HEK293 (cell line): ENCODE measurements around the gene DIO3.

Experiments
- CTCF ChIA-PET: fragments of 350-600 bp; formaldehyde crosslinking; extraction: SDS; loops from one replicate; lab custom pipeline; 2021; ENCODE audit warnings: antibody characterized with exemption; lab: Yijun Ruan, JAX
- POLR2A ChIA-PET: fragments of 300-600 bp; formaldehyde crosslinking; extraction: SDS; loops from one replicate; lab custom pipeline; 2020; ENCODE audit warnings: antibody characterized with exemption, inconsistent platforms; lab: Yijun Ruan, JAX
- H3K27ac ChIP-seq: fragments of 200-500 bp; sonication (Bioruptor generic); 2 replicates; pipeline ENCODE4 v1.5.1; 2014; ENCODE audit warnings: low read depth, low read length, control low read depth, inconsistent platforms; ENCODE audit errors: extremely low read depth
- H3K36me3 ChIP-seq, 2 experiments: fragments of 200-500 bp in 1 of 2; sonication (Bioruptor generic) in 1 of 2; 1 replicate in 1 of 2; 2 replicates in 1 of 2; pipeline ENCODE4 v1.5.1; 2014 to 2017; ENCODE audit warnings: inconsistent platforms in 2 of 2, low read length in 2 of 2; ENCODE audit not compliant: control insufficient read depth in 2 of 2, insufficient read depth in 1 of 2
- H3K4me1 ChIP-seq: fragments of 200-500 bp; sonication (Bioruptor generic); 2 replicates; pipeline ENCODE4 v1.5.1; 2014; ENCODE audit warnings: mild to moderate bottlenecking, low read length, inconsistent platforms; ENCODE audit not compliant: control insufficient read depth, insufficient read depth
- H3K4me3 ChIP-seq: 2 replicates; pipeline ENCODE4 v1.5.1; 2011; ENCODE audit warnings: low read depth, mild to moderate bottlenecking, control low read depth, low read length, moderate library complexity
- H3K9me3 ChIP-seq: fragments of 200-500 bp; sonication (Bioruptor generic); 2 replicates; pipeline ENCODE4 v1.5.1; 2014; ENCODE audit warnings: low read depth, low read length, inconsistent platforms; ENCODE audit not compliant: control insufficient read depth, insufficient read depth
- GLIS2 ChIP-seq: fragments of 450-650 bp; formaldehyde crosslinking; IDR thresholded peaks from 2 replicates; pipeline ENCODE4 v1.5.1; 2016; ENCODE audit warnings: missing biosample characterization, missing genetic modification characterization
- OSR2 ChIP-seq: fragments of 450-650 bp; formaldehyde crosslinking; IDR thresholded peaks from 2 replicates; pipeline ENCODE4 v1.5.1; 2016; ENCODE audit warnings: missing biosample characterization, missing genetic modification characterization
- SP2 ChIP-seq: fragments of 450-650 bp; formaldehyde crosslinking; IDR thresholded peaks from 2 replicates; pipeline ENCODE4 v1.5.1; 2016; ENCODE audit warnings: missing biosample characterization, missing genetic modification characterization
- ZBTB11 ChIP-seq: fragments of 450-650 bp; formaldehyde crosslinking; conservative IDR thresholded peaks from 2 replicates; pipeline ENCODE4 v1.5.1; 2016; ENCODE audit warnings: low read depth, missing biosample characterization, missing genetic modification characterization
- ZFHX2 ChIP-seq: fragments of 450-650 bp; formaldehyde crosslinking; conservative IDR thresholded peaks from 2 replicates; pipeline ENCODE4 v1.5.1; 2016; ENCODE audit warnings: missing biosample characterization, missing genetic modification characterization
- ZNF112 ChIP-seq: fragments of 450-650 bp; formaldehyde crosslinking; IDR thresholded peaks from 2 replicates; pipeline ENCODE4 v1.5.0; 2017; ENCODE audit warnings: missing biosample characterization, missing genetic modification characterization
- ZNF148 ChIP-seq: fragments of 450-650 bp; formaldehyde crosslinking; IDR thresholded peaks from 2 replicates; pipeline ENCODE4 v1.5.0; 2017; ENCODE audit warnings: missing biosample characterization, missing genetic modification characterization, borderline replicate concordance
- ZNF175 ChIP-seq: fragments of 450-650 bp; formaldehyde crosslinking; IDR thresholded peaks from 2 replicates; pipeline ENCODE4 v1.5.1; 2016; ENCODE audit warnings: missing biosample characterization, missing genetic modification characterization
- ZNF184 ChIP-seq: fragments of 450-650 bp; IDR thresholded peaks from 2 replicates; pipeline ENCODE4 v1.5.1; 2018; ENCODE audit warnings: missing biosample characterization, mild to moderate bottlenecking, missing genetic modification characterization
- ZNF211 ChIP-seq: fragments of 450-650 bp; formaldehyde crosslinking; IDR thresholded peaks from 2 replicates; pipeline ENCODE4 v1.5.1; 2016; ENCODE audit warnings: low read depth, missing biosample characterization, missing genetic modification characterization
- ZNF26 ChIP-seq: fragments of 450-650 bp; formaldehyde crosslinking; IDR thresholded peaks from 2 replicates; pipeline ENCODE4 v1.5.1; 2016; ENCODE audit warnings: missing biosample characterization, missing genetic modification characterization
- ZNF274 ChIP-seq, 2 experiments: fragments of 200-500 bp in 1 of 2; fragments of 450-650 bp in 1 of 2; sonication (Bioruptor generic) in 1 of 2; formaldehyde crosslinking in 1 of 2; IDR thresholded peaks; 2 replicates each; pipeline versions ENCODE4 v1.5.1 to v1.6.1; 2014 to 2016; ENCODE audit warnings: borderline replicate concordance in 1 of 2, inconsistent platforms in 1 of 2, low read length in 1 of 2, missing biosample characterization in 1 of 2, missing genetic modification characterization in 1 of 2
- ZNF335 ChIP-seq: fragments of 450-650 bp; formaldehyde crosslinking; conservative IDR thresholded peaks from 2 replicates; pipeline ENCODE4 v1.5.1; 2016; ENCODE audit warnings: missing biosample characterization, missing genetic modification characterization
- ZNF416 ChIP-seq: fragments of 450-650 bp; formaldehyde crosslinking; IDR thresholded peaks from 2 replicates; pipeline ENCODE4 v1.5.1; 2016; ENCODE audit warnings: missing biosample characterization, missing genetic modification characterization
- ZNF488 ChIP-seq: fragments of 450-650 bp; formaldehyde crosslinking; IDR thresholded peaks from 2 replicates; pipeline ENCODE4 v1.5.1; 2016; ENCODE audit warnings: missing biosample characterization, missing genetic modification characterization
- ZNF510 ChIP-seq: fragments of 450-650 bp; formaldehyde crosslinking; IDR thresholded peaks from 2 replicates; pipeline ENCODE4 v1.5.1; 2018; ENCODE audit warnings: mild to moderate bottlenecking, missing genetic modification characterization, missing biosample characterization; ENCODE audit not compliant: insufficient replicate concordance
- ZNF514 ChIP-seq: fragments of 450-650 bp; formaldehyde crosslinking; IDR thresholded peaks from 2 replicates; pipeline ENCODE4 v1.5.1; 2016; ENCODE audit warnings: missing biosample characterization, missing genetic modification characterization
- ZNF654 ChIP-seq: fragments of 450-650 bp; formaldehyde crosslinking; IDR thresholded peaks from 2 replicates; pipeline ENCODE4 v1.5.1; 2016; ENCODE audit warnings: low read depth, missing biosample characterization, missing genetic modification characterization
- ZNF837 ChIP-seq: fragments of 450-650 bp; formaldehyde crosslinking; IDR thresholded peaks from 2 replicates; pipeline ENCODE4 v1.5.1; 2016; ENCODE audit warnings: missing biosample characterization, missing genetic modification characterization
- TF ChIP-seq, protein P1 (sequence below): fragments of 450-650 bp; formaldehyde crosslinking; IDR thresholded peaks from 2 replicates; pipeline ENCODE4 v1.5.1; 2017; ENCODE audit warnings: missing biosample characterization, missing genetic modification characterization

DIO3 gene

DNA sequence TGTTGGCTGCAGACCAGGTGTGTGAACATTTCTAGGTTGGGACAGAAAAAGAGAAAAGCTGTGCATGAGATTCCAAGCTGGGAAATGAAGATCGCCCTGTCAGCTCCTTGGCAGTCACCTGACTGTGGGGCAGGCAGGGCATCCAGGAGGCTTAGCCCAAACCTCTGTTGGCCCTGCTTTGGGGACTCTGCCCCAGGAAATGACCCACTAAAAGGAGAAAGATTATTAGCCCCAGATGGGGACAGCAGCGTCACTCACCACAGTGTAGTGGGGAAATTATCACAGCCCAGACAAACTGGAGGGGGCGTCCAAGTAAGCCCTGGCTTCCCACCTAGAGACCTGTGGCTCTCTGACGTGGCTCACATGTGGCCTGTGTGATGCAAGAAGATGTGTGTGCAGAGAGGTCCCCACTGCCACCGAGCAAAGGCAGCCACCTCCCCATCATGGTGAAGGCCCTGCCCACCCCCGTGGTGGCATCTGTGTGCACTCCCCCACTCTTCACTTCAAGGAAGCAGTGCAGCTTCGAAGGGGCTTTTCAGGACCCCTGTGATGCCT lies 39.1 kb downstream of the DIO3 start:
- TF ChIP-seq ZNF184 (tag by site-specific recombination) (no peak), GLIS2 (tag by site-specific recombination) (no peak), ZNF488 (tag by site-specific recombination) (no peak), ZNF112 (no peak), ZNF175 (tag by site-specific recombination) (no peak), ZNF26 (tag by site-specific recombination) (no peak), OSR2 (no peak)

GRCh38 chr14:101600891-101601605 lies 39.8 kb downstream of the DIO3 start:
- ChIA-PET CTCF (no interaction called here), POLR2A (no interaction called here)
- no peaks in the 10 kb centered on the region for H3K9me3 ChIP-seq
- TF ChIP-seq ZNF148 (tag by site-specific recombination) (no peak), ZNF837 (tag by site-specific recombination) (no peak), ZFHX2 (tag by site-specific recombination) (no peak), SP2 (tag by site-specific recombination) (no peak), ZNF654 (tag by site-specific recombination) (no peak), ZNF274 (IDR thresholded peaks at IDR 0.05; ENCODE audit: low read length) (no peak), ZNF274 (tag by site-specific recombination; IDR thresholded peaks at IDR 0.05; ENCODE audit: borderline replicate concordance) (no peak), ZNF514 (no peak), ZNF416 (tag by site-specific recombination) (no peak), ZNF510 (tag by site-specific recombination) (no peak), ZNF211 (tag by site-specific recombination) (no peak), ZNF335 (tag by site-specific recombination) (no peak), ZBTB11 (tag by site-specific recombination) (no peak)
- TF ChIP-seq, protein P1, sequence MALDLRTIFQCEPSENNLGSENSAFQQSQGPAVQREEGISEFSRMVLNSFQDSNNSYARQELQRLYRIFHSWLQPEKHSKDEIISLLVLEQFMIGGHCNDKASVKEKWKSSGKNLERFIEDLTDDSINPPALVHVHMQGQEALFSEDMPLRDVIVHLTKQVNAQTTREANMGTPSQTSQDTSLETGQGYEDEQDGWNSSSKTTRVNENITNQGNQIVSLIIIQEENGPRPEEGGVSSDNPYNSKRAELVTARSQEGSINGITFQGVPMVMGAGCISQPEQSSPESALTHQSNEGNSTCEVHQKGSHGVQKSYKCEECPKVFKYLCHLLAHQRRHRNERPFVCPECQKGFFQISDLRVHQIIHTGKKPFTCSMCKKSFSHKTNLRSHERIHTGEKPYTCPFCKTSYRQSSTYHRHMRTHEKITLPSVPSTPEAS (tag by site-specific recombination), result no peak
- no peak overlapping the region for H3K4me3 ChIP-seq
- no peaks in the 10 kb centered on the region for H3K4me1 ChIP-seq
- no peaks in the 10 kb centered on the region for H3K36me3 ChIP-seq
- H3K27ac ChIP-seq, result no peak overlapping the region

More for the DNA sequence above, 39.1 kb downstream of the DIO3 start:
- Histone ChIP-seq H3K9me3 (no peaks in the 10 kb centered on the region), H3K4me1 (no peaks in the 10 kb centered on the region), H3K36me3 (no peaks in the 10 kb centered on the region), H3K27ac (no peak overlapping the region), H3K4me3 (no peak overlapping the region)
- ChIA-PET CTCF (no interaction called here), POLR2A (no interaction called here)
